Esophagus muscularis mucosa (tissue), 3 donors: ENCODE data around the gene ZNF556.

Experiments used
- CTCF ChIP-seq, 3 experiments: fragments of 200-600 bp in 2 of 3; fragments of 450-650 bp in 1 of 3; sonication (generic) in 2 of 3; IDR thresholded peaks; one replicate each; pipeline ENCODE4 v1.5.1; 2017 to 2019; ENCODE audit warnings: antibody characterized with exemption in 3 of 3, mild to moderate bottlenecking in 2 of 3, moderate library complexity in 1 of 3
- POLR2A ChIP-seq: fragments of 450-650 bp; IDR thresholded peaks from one replicate; pipeline ENCODE4 v1.6.1; 2017; ENCODE audit warnings: antibody characterized with exemption, moderate library complexity, mild to moderate bottlenecking, low read depth

- TF ChIP-seq POLR2A (no peak), CTCF (IDR thresholded peaks at IDR 0.05) (no peak)
These were observed 29.6 kb downstream of the ZNF556 start for GRCh38 chr19:2896694-2897093.
